NT2/D1 (cell line): Measurements from ENCODE around the gene TRAF1.

Experiments
- SUZ12 ChIP-seq: IDR thresholded peaks from 2 replicates; pipeline ENCODE4 v1.6.1; 2011; ENCODE audit not compliant: insufficient read length, insufficient read depth; ENCODE audit errors: extremely low read depth
- YY1 ChIP-seq: IDR thresholded peaks from 2 replicates; pipeline ENCODE4 v1.6.1; 2011; ENCODE audit not compliant: insufficient read length, insufficient read depth
- ZNF274 ChIP-seq: IDR thresholded peaks from 2 replicates; pipeline ENCODE4 v1.6.1; 2011; ENCODE audit warnings: mild to moderate bottlenecking, low read depth, low read length

- no peak for TF ChIP-seq YY1
- TF ChIP-seq SUZ12 = no peak
- no peak for TF ChIP-seq ZNF274
Measured at GRCh38 chr9:120931231-120932085, 4.9 kb upstream of the TRAF1 start.
